ENCODE results near the gene MAD2L2. TPM values are rescaled to one million over a fixed set of nuclear protein-coding genes. Genes with fewer than 3 reads are reported as not detected.

MAD2L2 gene
- total RNA-seq, 1 experiment from 2014 or later, result 49.5 TPM

GRCh38 chr1:11654137-11654938 is 26.6 kb downstream of the MAD2L2 start, which contains the start of the genes FBXO2 and FBXO44:
FBXO2 (minus strand) TSS chr1:11654429; CDS start chr1:11654340, 89 bp downstream.
FBXO44 (plus strand) TSS chr1:11654877; CDS start chr1:11655836, 959 bp downstream.
- peak; percentile 23 for DNase-seq (ENCODE audit: extremely low read depth, low read depth)

- DNase-seq (ENCODE audit: extremely low read depth, low read depth), result no peak
Measured at GRCh38 chr1:11653861-11654136, 27.1 kb downstream of the MAD2L2 start.

GRCh38 chr1:11653101-11653860 is 27.7 kb downstream of the MAD2L2 start:
- DNase-seq (ENCODE audit: extremely low read depth, low read depth), result no peak

- DNase-seq (ENCODE audit: extremely low read depth, low read depth), result no peak
Measured at GRCh38 chr1:11652203-11652780, 28.7 kb downstream of the MAD2L2 start.

- no peak for DNase-seq (ENCODE audit: extremely low read depth, low read depth)
Measured at GRCh38 chr1:11651017-11651416, 29.9 kb downstream of the MAD2L2 start.

GRCh38 chr1:11650331-11650991 is 30.5 kb downstream of the MAD2L2 start:
- DNase-seq (ENCODE audit: extremely low read depth, low read depth), result peak; percentile 67

- no peak for DNase-seq (ENCODE audit: extremely low read depth, low read depth)
Measured at GRCh38 chr1:11649624-11650330, 31.2 kb downstream of the MAD2L2 start.

- DNase-seq (ENCODE audit: extremely low read depth, low read depth), result no peak
Measured at GRCh38 chr1:11649237-11649623, 31.7 kb downstream of the MAD2L2 start.

- DNase-seq (ENCODE audit: extremely low read depth, low read depth), result no peak
Measured at GRCh38 chr1:11648732-11649158, 32.2 kb downstream of the MAD2L2 start.

GRCh38 chr1:11648039-11648438 is 32.9 kb downstream of the MAD2L2 start:
- DNase-seq (ENCODE audit: extremely low read depth, low read depth), result no peak

GRCh38 chr1:11647333-11647732 is 33.6 kb downstream of the MAD2L2 start:
- no peak for DNase-seq (ENCODE audit: extremely low read depth, low read depth)

GRCh38 chr1:11646317-11646716 is 34.6 kb downstream of the MAD2L2 start:
- DNase-seq (ENCODE audit: extremely low read depth, low read depth), result no peak

- DNase-seq (ENCODE audit: extremely low read depth, low read depth), result peak; percentile 67
Measured at GRCh38 chr1:11645670-11646265, 35.2 kb downstream of the MAD2L2 start.

GRCh38 chr1:11645270-11645669 is 35.7 kb downstream of the MAD2L2 start:
- DNase-seq (ENCODE audit: extremely low read depth, low read depth), result no peak

GRCh38 chr1:11643782-11644181 is 37.2 kb downstream of the MAD2L2 start:
- no peak for DNase-seq (ENCODE audit: extremely low read depth, low read depth)

GRCh38 chr1:11642418-11643017 is 38.4 kb downstream of the MAD2L2 start:
- peak; percentile 53 for DNase-seq (ENCODE audit: extremely low read depth, low read depth)

- DNase-seq (ENCODE audit: extremely low read depth, low read depth), result no peak
Measured at GRCh38 chr1:11641776-11642305, 39.1 kb downstream of the MAD2L2 start.

GRCh38 chr1:11640944-11641343 is 40.0 kb downstream of the MAD2L2 start:
- no peak for DNase-seq (ENCODE audit: extremely low read depth, low read depth)

- no peak for DNase-seq (ENCODE audit: extremely low read depth, low read depth)
Measured at GRCh38 chr1:11640101-11640500, 40.8 kb downstream of the MAD2L2 start.
